ENCODE measurements around the gene SYF2. TPM values are rescaled to one million over a fixed set of nuclear protein-coding genes. Genes with fewer than 3 reads are reported as not detected.
A peak's percentile ranks its signal among the peaks of the same experiment; 100 is the strongest.

Gene SYF2
- total and polyA plus RNA-seq, 2 donors (not counting 1 experiment from before 2014, with no cell fraction given), result 21.9 to 67.3 TPM

- DNase-seq, result peak; percentile 78
- Histone ChIP-seq H3K4me2 (replicated peaks; ENCODE audit: low read depth, low read length, poor library complexity, severe bottlenecking) (peak overlapping the region; percentile 94), H3K36me3 (replicated peaks in 1 of 2; ENCODE audit: control extremely low read depth in 1 of 2, control insufficient read depth in 1 of 2, extremely low read depth in 1 of 2, insufficient read depth in 2 of 2, low read length in 1 of 2) (peaks cover 7 to 32% of the 10 kb centered on the region in 2 experiments), H3K4me3 (ENCODE audit: control extremely low read depth in 1 of 5, extremely low read depth in 1 of 5, insufficient read depth in 1 of 5, low read depth in 2 of 5, low read length in 4 of 5) (peak overlapping the region; percentile 81 to 99 (median 95)), H3K9ac (ENCODE audit: low read length) (peak overlapping the region; percentile 99), H3K27ac (ENCODE audit: low read length in 2 of 2) (peak overlapping the region; percentile 91 to 96), H4K20me1 (ENCODE audit: control insufficient read depth, insufficient read depth, low read length, poor library complexity, severe bottlenecking) (peaks cover 10% of the 10 kb centered on the region), H3K9me3 (ENCODE audit: control extremely low read depth in 1 of 3, control insufficient read depth in 2 of 3, insufficient read depth in 1 of 3, low read length in 2 of 3) (no peaks in the 10 kb centered on the region), H3K79me2 (ENCODE audit: control insufficient read depth, insufficient read depth, low read length) (peaks cover 69% of the 10 kb centered on the region), H2AFZ (ENCODE audit: insufficient read depth, low read depth, low read length, poor library complexity, severe bottlenecking) (peak overlapping the region; percentile 86), H3K27me3 (replicated peaks in 1 of 4; ENCODE audit: control extremely low read depth in 1 of 4, control insufficient read depth in 3 of 4, insufficient read depth in 4 of 4, low read length in 3 of 4) (no peaks in the 10 kb centered on the region), H3K4me1 (ENCODE audit: control insufficient read depth in 2 of 2, insufficient read depth in 2 of 2, low read length in 2 of 2) (peaks cover 28 to 41% of the 10 kb centered on the region in 2 donors)
- H3K4me1 Mint-ChIP-seq, result peaks cover 39% of the 10 kb centered on the region
- H3K27ac Mint-ChIP-seq, result no peak overlapping the region
- WGBS (ENCODE audit: insufficient coverage), result 17% methylated on average over 7 of the region's 13 CpGs
- TF ChIP-seq, protein P1, sequence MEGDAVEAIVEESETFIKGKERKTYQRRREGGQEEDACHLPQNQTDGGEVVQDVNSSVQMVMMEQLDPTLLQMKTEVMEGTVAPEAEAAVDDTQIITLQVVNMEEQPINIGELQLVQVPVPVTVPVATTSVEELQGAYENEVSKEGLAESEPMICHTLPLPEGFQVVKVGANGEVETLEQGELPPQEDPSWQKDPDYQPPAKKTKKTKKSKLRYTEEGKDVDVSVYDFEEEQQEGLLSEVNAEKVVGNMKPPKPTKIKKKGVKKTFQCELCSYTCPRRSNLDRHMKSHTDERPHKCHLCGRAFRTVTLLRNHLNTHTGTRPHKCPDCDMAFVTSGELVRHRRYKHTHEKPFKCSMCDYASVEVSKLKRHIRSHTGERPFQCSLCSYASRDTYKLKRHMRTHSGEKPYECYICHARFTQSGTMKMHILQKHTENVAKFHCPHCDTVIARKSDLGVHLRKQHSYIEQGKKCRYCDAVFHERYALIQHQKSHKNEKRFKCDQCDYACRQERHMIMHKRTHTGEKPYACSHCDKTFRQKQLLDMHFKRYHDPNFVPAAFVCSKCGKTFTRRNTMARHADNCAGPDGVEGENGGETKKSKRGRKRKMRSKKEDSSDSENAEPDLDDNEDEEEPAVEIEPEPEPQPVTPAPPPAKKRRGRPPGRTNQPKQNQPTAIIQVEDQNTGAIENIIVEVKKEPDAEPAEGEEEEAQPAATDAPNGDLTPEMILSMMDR (IDR thresholded peaks at IDR 0.05), result no peak
- no peak for TF ChIP-seq EZH2 (IDR thresholded peaks at IDR 0.05; ENCODE audit: borderline replicate concordance, insufficient read depth, low read depth, low read length, poor library complexity, severe bottlenecking)
- ATAC-seq (ENCODE audit: low read depth), result peak; percentile 48
- CTCF ChIA-PET, result interaction anchor here (1.3 to 1.8 kb wide), 5 partner anchors 10 to 385 kb away, joined by 3 to 10 read pairs (median 6); partner anchors contain the start of gene RSRP1
- no peaks in the 10 kb centered on the region for H3K9me3 Mint-ChIP-seq (ENCODE audit: insufficient read depth)
- H3K27me3 Mint-ChIP-seq, result no peaks in the 10 kb centered on the region
- POLR2A ChIA-PET, result interaction anchor here (0.5 to 2.4 kb wide), 10 partner anchors 8 to 303 kb away, joined by 3 to 16 read pairs (median 6); partner anchors contain the start of genes MACO1, RSRP1 and RUNX3
- H3K4me3 Mint-ChIP-seq, result no peak overlapping the region
- intact Hi-C loops (cut with micrococcal nuclease), result loop anchor here (1.0 to 5.0 kb wide), 6 partner anchors 7 to 766 kb away; partner anchors contain the start of genes MACO1, PAFAH2, RSRP1 and TMEM50A
These were observed 823 bp upstream of the SYF2 start for GRCh38 chr1:25232866-25233784.

- no peak overlapping the region for H3K4me3 Mint-ChIP-seq
- TF ChIP-seq, protein P1 (IDR thresholded peaks at IDR 0.05), result no peak
- no peak for TF ChIP-seq EZH2 (IDR thresholded peaks at IDR 0.05; ENCODE audit: borderline replicate concordance, insufficient read depth, low read depth, low read length, poor library complexity, severe bottlenecking)
- H4K20me1 ChIP-seq (ENCODE audit: control insufficient read depth, insufficient read depth, low read length, poor library complexity, severe bottlenecking), result peaks cover 15% of the 10 kb centered on the region
- H3K79me2 ChIP-seq (ENCODE audit: control insufficient read depth, insufficient read depth, low read length), result no peaks in the 10 kb centered on the region
- H3K27ac Mint-ChIP-seq, result no peak overlapping the region
- H3K27me3 ChIP-seq (replicated peaks in 1 of 4; ENCODE audit: control extremely low read depth in 1 of 4, control insufficient read depth in 3 of 4, insufficient read depth in 4 of 4, low read length in 3 of 4), result no peaks in the 10 kb centered on the region
- no peaks in the 10 kb centered on the region for H3K4me1 ChIP-seq (ENCODE audit: control insufficient read depth in 2 of 2, insufficient read depth in 2 of 2, low read length in 2 of 2)
- peaks cover 9 to 74% of the 10 kb centered on the region in 2 experiments for H3K36me3 ChIP-seq (replicated peaks in 1 of 2; ENCODE audit: control extremely low read depth in 1 of 2, control insufficient read depth in 1 of 2, extremely low read depth in 1 of 2, insufficient read depth in 2 of 2, low read length in 1 of 2)
- POLR2A ChIA-PET, result no interaction called here
- no peak overlapping the region for H3K4me3 ChIP-seq (ENCODE audit: control extremely low read depth in 1 of 5, extremely low read depth in 1 of 5, insufficient read depth in 1 of 5, low read depth in 2 of 5, low read length in 4 of 5)
- DNase-seq (no peak), ATAC-seq (ENCODE audit: low read depth) (no peak)
- no peaks in the 10 kb centered on the region for H3K27me3 Mint-ChIP-seq
- CTCF ChIA-PET, result no interaction called here
- no peaks in the 10 kb centered on the region for H3K9me3 Mint-ChIP-seq (ENCODE audit: insufficient read depth)
- H3K9ac ChIP-seq (ENCODE audit: low read length), result no peak overlapping the region
- H2AFZ ChIP-seq (ENCODE audit: insufficient read depth, low read depth, low read length, poor library complexity, severe bottlenecking), result no peak overlapping the region
- H3K9me3 ChIP-seq (ENCODE audit: control extremely low read depth in 1 of 3, control insufficient read depth in 2 of 3, insufficient read depth in 1 of 3, low read length in 2 of 3), result no peaks in the 10 kb centered on the region
- H3K4me1 Mint-ChIP-seq, result no peaks in the 10 kb centered on the region
- intact Hi-C loops (cut with micrococcal nuclease), result no loop called here
- H3K4me2 ChIP-seq (replicated peaks; ENCODE audit: low read depth, low read length, poor library complexity, severe bottlenecking), result no peak overlapping the region
- no peak overlapping the region for H3K27ac ChIP-seq (ENCODE audit: low read length in 2 of 2)
- WGBS (ENCODE audit: insufficient coverage), result 90% methylated on average over 2 of the region's 3 CpGs
These were observed 8.8 kb downstream of the SYF2 start for GRCh38 chr1:25223471-25223870.
